Stimulated activated CD4-positive, alpha-beta T cell treated with anti-CD3 and anti-CD28 coated beads, Interleukin-12 subunit alpha, Interleukin-12 subunit beta, amount 100 ng/mL, for 48 hours (primary cell): ENCODE data around the gene GTF3C1.

Experiments used
- DNase-seq, 3 donors: peaks; one replicate each; pipeline ENCODE4 v3.0.0-alpha.2; 2020; ENCODE audit warnings: low read depth in 2 of 3, low spot score in 1 of 3

The GTF3C1 gene

GRCh38 chr16:27561216-27561615 is 11.5 kb upstream of the GTF3C1 start:
- DNase-seq, result no peak

- DNase-seq, result no peak
Measured at GRCh38 chr16:27558932-27559331, 9.2 kb upstream of the GTF3C1 start.

GRCh38 chr16:27558434-27558833 is 8.7 kb upstream of the GTF3C1 start:
- DNase-seq, result no peak

GRCh38 chr16:27556471-27556870 is 6.8 kb upstream of the GTF3C1 start:
- no peak for DNase-seq

- no peak for DNase-seq
Measured at GRCh38 chr16:27551036-27551435, 1.3 kb upstream of the GTF3C1 start.

- no peak for DNase-seq
Measured at GRCh38 chr16:27550582-27550920, 838 bp upstream of the GTF3C1 start.

GRCh38 chr16:27549464-27549745 is 308 bp downstream of the GTF3C1 start:
- DNase-seq, result peak in 1 of 3 donors; percentile 9

- no peak for DNase-seq
Measured at GRCh38 chr16:27547851-27548250, 1.9 kb downstream of the GTF3C1 start.

GRCh38 chr16:27547134-27547533 is 2.6 kb downstream of the GTF3C1 start:
- no peak for DNase-seq

- DNase-seq, result no peak
Measured at GRCh38 chr16:27544671-27545070, 5.0 kb downstream of the GTF3C1 start.

GRCh38 chr16:27543801-27544200 is 5.9 kb downstream of the GTF3C1 start:
- DNase-seq, result no peak

- no peak for DNase-seq
Measured at GRCh38 chr16:27539636-27540035, 10.1 kb downstream of the GTF3C1 start.

- no peak for DNase-seq
Measured at GRCh38 chr16:27539120-27539519, 10.6 kb downstream of the GTF3C1 start.

- no peak for DNase-seq
Measured at GRCh38 chr16:27538528-27538927, 11.2 kb downstream of the GTF3C1 start.

GRCh38 chr16:27534256-27534655 is 15.5 kb downstream of the GTF3C1 start:
- no peak for DNase-seq

GRCh38 chr16:27531826-27532800 is 17.6 kb downstream of the GTF3C1 start:
- no peak for DNase-seq

GRCh38 chr16:27531186-27531585 is 18.5 kb downstream of the GTF3C1 start:
- no peak for DNase-seq

- no peak for DNase-seq
Measured at GRCh38 chr16:27529962-27530361, 19.8 kb downstream of the GTF3C1 start.

- no peak for DNase-seq
Measured at GRCh38 chr16:27528294-27528693, 21.4 kb downstream of the GTF3C1 start.

GRCh38 chr16:27526180-27526579 is 23.5 kb downstream of the GTF3C1 start:
- no peak for DNase-seq

GRCh38 chr16:27522173-27522707 is 27.5 kb downstream of the GTF3C1 start:
- DNase-seq, result no peak

GRCh38 chr16:27520982-27521673 is 28.6 kb downstream of the GTF3C1 start:
- no peak for DNase-seq
